ENCODE data around the gene PROSER2. TPM values are rescaled to one million over a fixed set of nuclear protein-coding genes. Genes with fewer than 3 reads are reported as not detected.

PROSER2 gene
- total and polyA plus RNA-seq, 4 donors, result 6.5 to 24.9 (median 9.9) TPM

DNA sequence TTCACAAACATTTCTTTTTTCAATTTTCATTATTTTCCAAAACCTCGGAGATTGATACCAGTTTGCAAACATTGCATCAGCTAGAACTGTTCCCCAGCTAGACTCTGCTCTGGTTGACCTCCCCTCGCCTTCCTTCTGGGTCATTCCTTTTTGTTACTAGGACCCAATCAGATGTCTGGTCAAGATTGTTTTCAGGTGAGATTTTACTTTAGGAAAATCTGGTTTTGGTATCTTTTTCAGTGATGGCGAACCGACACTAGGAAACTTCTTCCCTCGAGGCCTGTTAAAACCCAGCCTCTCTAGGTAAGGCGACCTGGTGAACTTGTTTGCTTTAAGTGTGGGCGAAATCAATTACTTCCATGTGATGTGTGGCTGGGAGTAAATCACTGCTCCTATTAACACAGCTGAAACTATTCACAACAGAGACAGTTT is 8.4 kb downstream of the PROSER2 start:
- Histone ChIP-seq H3K4me3 (ENCODE audit: low read depth in 1 of 3, low read length in 3 of 3) (no peak overlapping the region), H3K27ac (ENCODE audit: low read depth in 1 of 2, low read length in 2 of 2) (peak overlapping the region; percentile 86 to 93), H3K9ac (ENCODE audit: low read depth in 1 of 2, low read length in 2 of 2) (peak overlapping the region; percentile 19 to 80), H3K9me3 (ENCODE audit: control insufficient read depth in 4 of 4, low read length in 3 of 4) (no peaks in the 10 kb centered on the region), H3K4me1 (ENCODE audit: control insufficient read depth in 4 of 4, insufficient read depth in 4 of 4, low read length in 3 of 4) (peaks cover 17 to 50% (median 36%) of the 10 kb centered on the region in 4 donors), H3K36me3 (ENCODE audit: control insufficient read depth in 4 of 4, insufficient read depth in 3 of 4, low read depth in 1 of 4, low read length in 3 of 4) (no peaks in the 10 kb centered on the region), H3K27me3 (ENCODE audit: control insufficient read depth in 4 of 4, insufficient read depth in 4 of 4, low read length in 3 of 4) (no peaks in the 10 kb centered on the region)
- no peak for DNase-seq (ENCODE audit: low spot score)
- TF ChIP-seq ZBTB33 (IDR thresholded peaks at IDR 0.05), result peak; percentile 16
- no peak for TF ChIP-seq TAF1 (conservative IDR thresholded peaks at IDR 0.05)
- TF ChIP-seq SP1 (IDR thresholded peaks at IDR 0.05), result peak; percentile 58
- peak in 1 of 2 donors; percentile 50 for TF ChIP-seq JUND (IDR thresholded peaks at IDR 0.05)
- peak; percentile 77 to 80 for TF ChIP-seq HNF4A (conservative IDR thresholded peaks at IDR 0.05)
- TF ChIP-seq, protein P1, sequence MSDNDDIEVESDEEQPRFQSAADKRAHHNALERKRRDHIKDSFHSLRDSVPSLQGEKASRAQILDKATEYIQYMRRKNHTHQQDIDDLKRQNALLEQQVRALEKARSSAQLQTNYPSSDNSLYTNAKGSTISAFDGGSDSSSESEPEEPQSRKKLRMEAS (IDR thresholded peaks at IDR 0.05), result peak; percentile 8
- TF ChIP-seq, protein P2, sequence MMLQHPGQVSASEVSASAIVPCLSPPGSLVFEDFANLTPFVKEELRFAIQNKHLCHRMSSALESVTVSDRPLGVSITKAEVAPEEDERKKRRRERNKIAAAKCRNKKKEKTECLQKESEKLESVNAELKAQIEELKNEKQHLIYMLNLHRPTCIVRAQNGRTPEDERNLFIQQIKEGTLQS (IDR thresholded peaks at IDR 0.05), result peak; percentile 67
- TF ChIP-seq FOXA2 (IDR thresholded peaks at IDR 0.05), result no peak
- peak; percentile 48 for TF ChIP-seq YY1 (IDR thresholded peaks at IDR 0.05)
- TF ChIP-seq NR2F2 (IDR thresholded peaks at IDR 0.05), result peak; percentile 9
- peak; percentile 71 to 83 for TF ChIP-seq RXRA (IDR thresholded peaks at IDR 0.05)
- TF ChIP-seq EGR1 (IDR thresholded peaks at IDR 0.05; ENCODE audit: low read depth in 2 of 2), result peak; percentile 70 to 72
- peak; percentile 48 for TF ChIP-seq HNF4G (IDR thresholded peaks at IDR 0.05)
- TF ChIP-seq FOXA1 (IDR thresholded peaks at IDR 0.05), result no peak
- 33% methylated on average over 7 of the region's 7 CpGs for WGBS

- peak overlapping the region; percentile 86 to 93 for H3K27ac ChIP-seq (ENCODE audit: low read depth in 1 of 2, low read length in 2 of 2)
- H3K4me3 ChIP-seq (ENCODE audit: low read depth in 1 of 3, low read length in 3 of 3), result peak overlapping the region in 1 of 3 donors; percentile 15
- no peaks in the 10 kb centered on the region for H3K9me3 ChIP-seq (ENCODE audit: control insufficient read depth in 4 of 4, low read length in 3 of 4)
- WGBS, result 37% methylated on average over 5 of the region's 5 CpGs
- H3K9ac ChIP-seq (ENCODE audit: low read depth in 1 of 2, low read length in 2 of 2), result peak overlapping the region; percentile 28 to 80
- H3K4me1 ChIP-seq (ENCODE audit: control insufficient read depth in 4 of 4, insufficient read depth in 4 of 4, low read length in 3 of 4), result peaks cover 17 to 52% (median 39%) of the 10 kb centered on the region in 4 donors
- DNase-seq (ENCODE audit: low spot score), result no peak
- H3K27me3 ChIP-seq (ENCODE audit: control insufficient read depth in 4 of 4, insufficient read depth in 4 of 4, low read length in 3 of 4), result no peaks in the 10 kb centered on the region
- peak in 1 of 2 donors; percentile 51 for TF ChIP-seq HNF4A (conservative IDR thresholded peaks at IDR 0.05)
- no peak for TF ChIP-seq FOXA1 (IDR thresholded peaks at IDR 0.05)
- TF ChIP-seq SP1 (IDR thresholded peaks at IDR 0.05), result peak; percentile 26
- TF ChIP-seq, protein P1 (IDR thresholded peaks at IDR 0.05), result no peak
- no peak for TF ChIP-seq HNF4G (IDR thresholded peaks at IDR 0.05)
- peak in 1 of 2 donors; percentile 15 for TF ChIP-seq RAD21 (IDR thresholded peaks at IDR 0.05)
- TF ChIP-seq JUND (IDR thresholded peaks at IDR 0.05), result peak in 1 of 2 donors; percentile 59
- TF ChIP-seq, protein P3, sequence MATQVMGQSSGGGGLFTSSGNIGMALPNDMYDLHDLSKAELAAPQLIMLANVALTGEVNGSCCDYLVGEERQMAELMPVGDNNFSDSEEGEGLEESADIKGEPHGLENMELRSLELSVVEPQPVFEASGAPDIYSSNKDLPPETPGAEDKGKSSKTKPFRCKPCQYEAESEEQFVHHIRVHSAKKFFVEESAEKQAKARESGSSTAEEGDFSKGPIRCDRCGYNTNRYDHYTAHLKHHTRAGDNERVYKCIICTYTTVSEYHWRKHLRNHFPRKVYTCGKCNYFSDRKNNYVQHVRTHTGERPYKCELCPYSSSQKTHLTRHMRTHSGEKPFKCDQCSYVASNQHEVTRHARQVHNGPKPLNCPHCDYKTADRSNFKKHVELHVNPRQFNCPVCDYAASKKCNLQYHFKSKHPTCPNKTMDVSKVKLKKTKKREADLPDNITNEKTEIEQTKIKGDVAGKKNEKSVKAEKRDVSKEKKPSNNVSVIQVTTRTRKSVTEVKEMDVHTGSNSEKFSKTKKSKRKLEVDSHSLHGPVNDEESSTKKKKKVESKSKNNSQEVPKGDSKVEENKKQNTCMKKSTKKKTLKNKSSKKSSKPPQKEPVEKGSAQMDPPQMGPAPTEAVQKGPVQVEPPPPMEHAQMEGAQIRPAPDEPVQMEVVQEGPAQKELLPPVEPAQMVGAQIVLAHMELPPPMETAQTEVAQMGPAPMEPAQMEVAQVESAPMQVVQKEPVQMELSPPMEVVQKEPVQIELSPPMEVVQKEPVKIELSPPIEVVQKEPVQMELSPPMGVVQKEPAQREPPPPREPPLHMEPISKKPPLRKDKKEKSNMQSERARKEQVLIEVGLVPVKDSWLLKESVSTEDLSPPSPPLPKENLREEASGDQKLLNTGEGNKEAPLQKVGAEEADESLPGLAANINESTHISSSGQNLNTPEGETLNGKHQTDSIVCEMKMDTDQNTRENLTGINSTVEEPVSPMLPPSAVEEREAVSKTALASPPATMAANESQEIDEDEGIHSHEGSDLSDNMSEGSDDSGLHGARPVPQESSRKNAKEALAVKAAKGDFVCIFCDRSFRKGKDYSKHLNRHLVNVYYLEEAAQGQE (IDR thresholded peaks at IDR 0.05), result peak; percentile 19
- TF ChIP-seq RXRA (IDR thresholded peaks at IDR 0.05), result peak in 1 of 2 donors; percentile 43
- no peak for TF ChIP-seq TAF1 (conservative IDR thresholded peaks at IDR 0.05)
- no peak for TF ChIP-seq FOXA2 (IDR thresholded peaks at IDR 0.05)
- TF ChIP-seq GABPA (IDR thresholded peaks at IDR 0.05 in 1 of 2, conservative IDR thresholded peaks at IDR 0.05 in 1 of 2), result no peak
- no peak for TF ChIP-seq ZBTB33 (IDR thresholded peaks at IDR 0.05)
- TF ChIP-seq, protein P2 (IDR thresholded peaks at IDR 0.05), result no peak
- no peak for TF ChIP-seq NR2F2 (IDR thresholded peaks at IDR 0.05)
- TF ChIP-seq YY1 (IDR thresholded peaks at IDR 0.05), result peak; percentile 6
- TF ChIP-seq, protein P4, sequence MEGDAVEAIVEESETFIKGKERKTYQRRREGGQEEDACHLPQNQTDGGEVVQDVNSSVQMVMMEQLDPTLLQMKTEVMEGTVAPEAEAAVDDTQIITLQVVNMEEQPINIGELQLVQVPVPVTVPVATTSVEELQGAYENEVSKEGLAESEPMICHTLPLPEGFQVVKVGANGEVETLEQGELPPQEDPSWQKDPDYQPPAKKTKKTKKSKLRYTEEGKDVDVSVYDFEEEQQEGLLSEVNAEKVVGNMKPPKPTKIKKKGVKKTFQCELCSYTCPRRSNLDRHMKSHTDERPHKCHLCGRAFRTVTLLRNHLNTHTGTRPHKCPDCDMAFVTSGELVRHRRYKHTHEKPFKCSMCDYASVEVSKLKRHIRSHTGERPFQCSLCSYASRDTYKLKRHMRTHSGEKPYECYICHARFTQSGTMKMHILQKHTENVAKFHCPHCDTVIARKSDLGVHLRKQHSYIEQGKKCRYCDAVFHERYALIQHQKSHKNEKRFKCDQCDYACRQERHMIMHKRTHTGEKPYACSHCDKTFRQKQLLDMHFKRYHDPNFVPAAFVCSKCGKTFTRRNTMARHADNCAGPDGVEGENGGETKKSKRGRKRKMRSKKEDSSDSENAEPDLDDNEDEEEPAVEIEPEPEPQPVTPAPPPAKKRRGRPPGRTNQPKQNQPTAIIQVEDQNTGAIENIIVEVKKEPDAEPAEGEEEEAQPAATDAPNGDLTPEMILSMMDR (IDR thresholded peaks at IDR 0.05; ENCODE audit: low read depth, low read length, missing input control), result no peak
- peak in 1 of 2 donors; percentile 8 for TF ChIP-seq EGR1 (IDR thresholded peaks at IDR 0.05; ENCODE audit: low read depth in 2 of 2)
- no peaks in the 10 kb centered on the region for H3K36me3 ChIP-seq (ENCODE audit: control insufficient read depth in 4 of 4, insufficient read depth in 3 of 4, low read depth in 1 of 4, low read length in 3 of 4)
Observed at GRCh38 chr10:11832042-11832441, 8.9 kb downstream of the PROSER2 start.

All from liver (tissue), 9 donors.